Hematopoietic multipotent progenitor cell treated with erythropoietin and hydrocortisone succinate and interleukin-3 and kit ligand, for 17 days (in vitro differentiated cells): ENCODE data around the gene DDC.
A peak's percentile ranks its signal among the peaks of the same experiment; 100 is the strongest.
"Not testable (repeated sequence)": the region's sequence is repeated elsewhere in the genome, so short reads cannot be mapped to it uniquely, and the experiment has no call there.

Source experiments
- DNase-seq: peaks from one replicate; pipeline ENCODE4 v3.0.0-alpha.2; 2015; ENCODE audit warnings: low spot score

Gene DDC

GRCh38 chr7:50480797-50481196, 84.4 kb downstream of the DDC start:
- DNase-seq = no peak

- no peak for DNase-seq
Measured at GRCh38 chr7:50479743-50480517, 85.3 kb downstream of the DDC start.

GRCh38 chr7:50477640-50478039, 87.6 kb downstream of the DDC start:
- no peak for DNase-seq

- no peak for DNase-seq
Measured at GRCh38 chr7:50476953-50477625, 88.1 kb downstream of the DDC start.

- no peak for DNase-seq
Measured at GRCh38 chr7:50475340-50475739, 89.9 kb downstream of the DDC start.

- no peak for DNase-seq
Measured at GRCh38 chr7:50474382-50475160, 90.6 kb downstream of the DDC start.

GRCh38 chr7:50473531-50473930, 91.7 kb downstream of the DDC start:
- DNase-seq = no peak

- DNase-seq = no peak
Measured at GRCh38 chr7:50472427-50472826, 92.8 kb downstream of the DDC start.

GRCh38 chr7:50471970-50472369, 93.2 kb downstream of the DDC start:
- DNase-seq = no peak

- no peak for DNase-seq
Measured at GRCh38 chr7:50470250-50471163, 94.7 kb downstream of the DDC start.

GRCh38 chr7:50469181-50469580, 96.0 kb downstream of the DDC start:
- DNase-seq = no peak

- peak; percentile 70 for DNase-seq
Measured at GRCh38 chr7:50467817-50468610, 97.2 kb downstream of the DDC start.

GRCh38 chr7:50466815-50467585, 98.2 kb downstream of the DDC start:
- no peak for DNase-seq

- no peak for DNase-seq
Measured at GRCh38 chr7:50463035-50463434, 102.2 kb downstream of the DDC start.

GRCh38 chr7:50462361-50462760, 102.8 kb downstream of the DDC start:
- no peak for DNase-seq

- no peak for DNase-seq
Measured at GRCh38 chr7:50461695-50462094, 103.5 kb downstream of the DDC start.

- DNase-seq = not testable (repeated sequence)
Measured at GRCh38 chr7:50459183-50459582, 106.0 kb downstream of the DDC start.

GRCh38 chr7:50458651-50459050, 106.6 kb downstream of the DDC start:
- not testable (repeated sequence) for DNase-seq

GRCh38 chr7:50456371-50457123, 108.7 kb downstream of the DDC start:
- DNase-seq = no peak
